Endometrial microvascular endothelial cells (primary cell): ENCODE data around the gene NUDT22. TPM values are rescaled to one million over a fixed set of nuclear protein-coding genes. Genes with fewer than 3 reads are reported as not detected.

ENCODE experiments used
- in situ Hi-C: cut with HindIII; loops from 2 replicates; pipeline ENCODE4 v1.10.0; 2017; ENCODE audit warnings: low sequenced_read_pairs, low pct_unique_long_range_greater_than_20kb; ENCODE audit errors: inconsistent ontology term
- total RNA-seq: library from RNA; depleted of rRNA; stranded (reverse); fragments of >200 nt; gene quantifications from one replicate; pipeline ENCODE4 v1.2.3, GENCODE V29; 2015; ENCODE audit errors: inconsistent ontology term

NUDT22 gene
- total RNA-seq, 1 donor from 2014 or later: 61.4 TPM

- in situ Hi-C loops: no loop called here
These were observed 1.8 kb upstream of the NUDT22 start for GRCh38 chr11:64224151-64224890.

- in situ Hi-C loops: no loop called here
These were observed 1.0 kb upstream of the NUDT22 start for GRCh38 chr11:64224891-64225607.

GRCh38 chr11:64226507-64227051 lies 505 bp downstream of the NUDT22 start:
- in situ Hi-C loops: no loop called here

- in situ Hi-C loops: no loop called here
These were observed 1.4 kb downstream of the NUDT22 start for GRCh38 chr11:64227405-64227956.

- in situ Hi-C loops: no loop called here
These were observed 3.1 kb downstream of the NUDT22 start for GRCh38 chr11:64229090-64229743.

GRCh38 chr11:64229744-64230170 lies 3.7 kb downstream of the NUDT22 start:
- in situ Hi-C loops: no loop called here

- in situ Hi-C loops: no loop called here
These were observed 4.3 kb downstream of the NUDT22 start, which contains the start of gene DNAJC4 for GRCh38 chr11:64230171-64230984. TSS of gene DNAJC4 (plus strand) at chr11:64230548. CDS start at chr11:64230855, 307 bp downstream.

GRCh38 chr11:64230985-64231365 lies 4.9 kb downstream of the NUDT22 start:
- in situ Hi-C loops: no loop called here

- in situ Hi-C loops: no loop called here
These were observed 5.5 kb downstream of the NUDT22 start for GRCh38 chr11:64231546-64231945.

- in situ Hi-C loops: no loop called here
These were observed 6.3 kb downstream of the NUDT22 start for GRCh38 chr11:64232182-64232966.

- in situ Hi-C loops: no loop called here
These were observed 6.9 kb downstream of the NUDT22 start for GRCh38 chr11:64232967-64233315.

GRCh38 chr11:64233913-64234586 lies 8.0 kb downstream of the NUDT22 start, which contains the start of gene VEGFB:
TSS of gene VEGFB (plus strand) at chr11:64234584. CDS start at chr11:64234834, 250 bp downstream.
- in situ Hi-C loops: no loop called here

GRCh38 chr11:64234647-64235379 lies 8.7 kb downstream of the NUDT22 start:
- in situ Hi-C loops: no loop called here

- in situ Hi-C loops: no loop called here
These were observed 9.5 kb downstream of the NUDT22 start for GRCh38 chr11:64235437-64236161.

GRCh38 chr11:64237484-64237951 lies 11.4 kb downstream of the NUDT22 start:
- in situ Hi-C loops: no loop called here

- in situ Hi-C loops: no loop called here
These were observed 12.0 kb downstream of the NUDT22 start for GRCh38 chr11:64238076-64238475.
